Activated gamma-delta T cell (primary cell): ENCODE data around the gene CHN2.

ENCODE experiments used
- DNase-seq: peaks from one replicate; lab custom pipeline; 2025; lab: John Stamatoyannopoulos, UW

Gene CHN2

DNA sequence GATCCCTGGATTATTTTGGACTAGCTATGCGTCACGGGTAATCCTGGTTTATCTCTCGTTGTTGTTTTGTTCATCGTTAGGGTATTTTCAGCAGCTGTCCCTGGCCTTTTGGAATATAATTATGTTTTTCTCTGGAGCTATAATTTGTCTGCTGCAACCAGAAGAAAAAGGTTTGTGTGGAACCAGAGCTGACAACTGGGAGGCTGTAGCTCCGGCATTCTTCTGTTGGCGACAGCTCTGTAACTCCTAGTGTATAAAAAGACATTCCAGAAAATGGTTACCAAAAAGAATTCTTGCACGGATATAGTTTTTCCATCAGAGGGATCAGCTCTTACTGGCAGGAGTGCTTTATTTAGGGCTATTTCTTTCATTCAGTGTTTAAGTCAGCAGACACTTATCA lies 238.1 kb downstream of the CHN2 start:
- DNase-seq, result no peak

DNA sequence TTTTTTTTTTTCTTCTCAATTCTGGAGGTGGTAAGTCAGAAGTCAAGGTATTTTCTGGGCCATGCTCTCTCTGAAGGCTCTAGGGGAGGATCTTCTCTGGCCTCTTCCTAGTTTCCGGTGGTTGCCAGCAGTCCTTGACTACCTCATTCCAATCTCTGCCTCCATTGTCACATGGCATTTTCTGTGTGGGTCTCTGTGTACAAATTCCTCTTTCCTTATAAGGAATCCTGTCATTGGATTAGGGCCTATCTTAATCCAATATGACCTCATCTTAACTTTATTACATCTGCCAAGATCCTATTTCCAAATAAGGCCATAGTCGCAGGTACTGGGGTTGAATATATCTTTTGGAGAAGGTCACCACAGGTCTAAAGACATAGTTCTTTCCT lies 239.8 kb downstream of the CHN2 start:
- DNase-seq, result no peak

DNA sequence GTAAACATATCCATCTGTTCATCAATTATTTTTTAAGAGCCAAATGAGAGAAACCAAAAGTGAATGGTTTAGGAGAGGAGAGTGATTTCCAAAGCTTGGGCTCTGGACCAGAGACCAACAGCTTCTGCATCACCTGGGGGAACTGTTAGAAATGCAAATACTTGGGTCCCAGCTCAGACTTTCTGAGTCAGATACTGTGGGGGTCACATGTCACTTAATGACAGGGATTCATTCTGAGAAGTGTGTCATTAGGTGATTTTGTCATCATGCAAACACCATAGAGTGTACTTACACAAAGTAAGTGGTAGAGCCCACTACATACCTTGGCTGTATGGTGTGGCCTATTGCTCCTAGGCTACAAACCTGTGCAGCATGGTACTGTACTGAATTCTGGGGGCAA lies 240.6 kb downstream of the CHN2 start:
- no peak for DNase-seq

DNA sequence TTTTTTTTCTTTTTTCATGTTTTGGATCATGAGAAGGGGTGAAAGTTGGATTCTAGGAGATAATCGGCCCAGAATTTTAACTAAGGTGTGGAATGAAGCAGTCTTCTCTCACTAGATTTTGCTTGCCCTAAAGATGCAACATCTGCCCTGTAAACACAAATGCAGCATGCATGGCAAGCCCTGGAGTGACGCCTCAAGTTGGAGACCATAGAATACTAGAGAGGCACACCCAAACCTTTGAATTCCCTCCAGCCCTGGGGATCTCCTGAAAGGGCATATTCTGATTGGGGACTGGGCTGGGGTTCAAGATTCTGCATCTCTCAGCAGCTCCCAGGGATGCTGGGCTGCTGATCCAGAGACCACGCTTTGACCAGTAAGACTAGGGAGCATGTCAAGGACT lies 241.3 kb downstream of the CHN2 start:
- no peak for DNase-seq

DNA sequence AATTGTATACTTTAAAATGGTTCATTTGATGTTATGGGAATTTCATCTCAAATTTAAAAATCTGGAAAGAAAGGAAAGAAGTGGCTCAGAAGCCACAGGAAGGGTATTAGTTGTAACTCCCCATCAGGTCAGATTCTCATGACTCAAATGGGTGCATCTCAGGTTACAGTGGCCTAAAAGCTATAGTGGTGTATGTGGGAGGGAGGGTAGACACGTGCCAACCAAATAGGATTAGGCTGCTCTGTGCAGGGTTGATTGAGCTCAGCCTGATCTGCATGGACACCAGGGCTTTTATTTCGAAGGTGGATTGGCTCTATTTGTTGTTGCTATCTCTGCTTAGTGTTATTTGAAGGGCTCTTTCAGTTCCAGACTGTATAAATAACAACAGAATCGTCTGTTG lies 247.6 kb downstream of the CHN2 start:
- DNase-seq, result no peak

DNA sequence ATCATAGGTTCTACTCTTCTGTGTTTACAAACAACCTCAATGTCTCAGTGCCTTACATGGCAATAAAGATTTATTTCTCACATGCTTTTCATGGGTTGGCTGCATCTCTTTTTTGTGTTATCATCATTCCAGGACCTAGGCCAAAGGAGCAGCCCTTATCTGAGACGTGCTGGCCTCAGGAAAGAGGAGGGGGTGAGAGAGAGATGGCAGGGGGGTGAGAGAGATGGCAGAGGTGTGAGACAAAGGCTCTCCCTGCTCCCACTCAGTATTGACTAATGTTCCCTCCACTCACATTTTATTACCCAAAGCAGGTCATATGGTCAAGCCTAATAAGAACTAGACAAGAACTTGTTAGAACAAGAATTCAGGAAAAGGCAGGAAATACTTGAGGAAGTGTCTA lies 249.0 kb downstream of the CHN2 start:
- DNase-seq, result no peak

DNA sequence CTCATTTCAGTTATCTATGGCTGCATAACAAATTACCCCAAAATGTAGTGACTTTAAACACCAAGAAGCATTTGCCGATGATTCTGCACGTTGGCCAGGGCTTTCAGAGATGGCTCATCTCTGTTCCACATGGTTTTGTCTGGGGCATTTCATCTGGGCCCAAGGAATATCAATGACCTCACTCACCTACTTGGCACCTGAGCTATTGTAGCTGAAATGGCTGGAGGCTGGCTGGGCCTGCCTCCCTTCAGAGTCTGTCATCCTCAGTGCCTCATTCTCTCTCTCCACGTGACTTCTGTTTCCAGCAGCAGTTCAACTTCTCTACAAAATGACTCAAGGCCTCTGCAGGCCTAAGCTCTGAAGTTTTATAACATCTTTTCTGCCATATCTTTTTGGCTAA lies 249.7 kb downstream of the CHN2 start:
- DNase-seq, result no peak

DNA sequence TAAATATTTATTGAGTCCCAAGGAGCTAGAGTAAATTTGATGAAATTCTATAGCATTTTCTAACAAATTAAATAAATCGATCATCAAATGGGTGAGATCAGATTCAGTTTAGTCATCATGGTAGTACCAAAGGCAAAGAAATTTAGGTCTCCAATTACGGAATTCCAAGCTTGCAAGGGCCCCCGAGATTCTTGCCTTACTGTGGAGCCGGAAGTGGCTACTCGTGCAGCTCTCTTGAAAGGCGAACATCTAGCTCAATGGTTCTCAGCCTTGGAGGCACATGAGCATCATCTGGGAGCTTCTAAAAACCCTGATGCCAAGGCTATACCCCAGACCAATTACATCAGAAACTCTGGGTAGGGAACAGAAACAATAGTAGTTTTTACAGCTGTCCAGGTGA lies 251.2 kb downstream of the CHN2 start:
- DNase-seq, result no peak

DNA sequence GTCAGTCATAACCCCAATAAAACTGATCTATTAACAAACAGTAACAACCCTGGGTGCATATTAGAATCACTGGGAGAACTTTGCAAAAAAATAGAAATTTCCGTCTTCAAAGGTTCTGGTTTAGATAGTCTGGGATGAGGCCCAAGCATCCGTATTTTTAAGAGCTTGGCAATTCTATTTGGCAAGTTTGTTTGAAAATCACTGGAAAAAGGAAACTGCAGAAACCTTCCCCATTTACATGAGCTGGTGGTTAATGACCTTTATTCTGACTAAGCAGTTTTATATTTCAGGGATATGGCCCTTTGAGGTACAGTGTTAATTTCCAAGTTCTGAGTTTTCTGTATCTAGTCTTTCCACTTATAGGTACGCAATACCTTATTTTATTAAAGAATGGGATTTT lies 253.3 kb downstream of the CHN2 start:
- DNase-seq, result no peak

DNA sequence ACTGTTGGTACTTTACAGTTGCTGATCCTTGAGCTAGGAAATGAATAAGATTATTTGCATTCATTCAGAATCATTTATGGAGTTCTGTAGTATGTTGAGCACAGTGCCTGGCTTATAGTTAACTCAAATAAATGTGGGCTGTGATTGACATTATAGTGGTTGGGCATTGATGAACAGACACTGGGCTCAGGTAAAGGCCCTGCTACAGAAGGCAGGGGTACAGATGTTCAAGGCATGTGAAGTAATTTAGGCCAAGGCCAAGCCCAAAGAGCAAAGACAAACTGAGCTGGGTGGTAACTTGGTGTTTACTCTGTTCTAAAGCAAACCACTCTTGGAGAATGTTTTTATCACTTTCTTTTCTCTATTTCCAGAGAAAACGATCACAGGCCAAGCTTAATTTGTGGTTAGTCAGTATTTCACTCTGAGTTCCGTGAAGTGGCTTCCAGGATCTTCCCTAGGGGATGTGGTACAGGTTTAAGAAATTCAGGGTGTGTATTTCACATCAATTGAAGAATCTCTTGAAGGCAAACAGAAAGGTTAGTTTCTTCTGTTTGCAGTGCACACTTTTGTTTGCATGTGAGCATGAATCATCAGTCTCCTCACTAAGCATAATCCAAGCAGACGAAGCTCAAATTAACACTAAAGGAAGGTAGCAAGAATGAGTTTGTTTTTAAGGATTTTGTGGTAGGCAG lies 255.1 kb downstream of the CHN2 start:
- no peak for DNase-seq

DNA sequence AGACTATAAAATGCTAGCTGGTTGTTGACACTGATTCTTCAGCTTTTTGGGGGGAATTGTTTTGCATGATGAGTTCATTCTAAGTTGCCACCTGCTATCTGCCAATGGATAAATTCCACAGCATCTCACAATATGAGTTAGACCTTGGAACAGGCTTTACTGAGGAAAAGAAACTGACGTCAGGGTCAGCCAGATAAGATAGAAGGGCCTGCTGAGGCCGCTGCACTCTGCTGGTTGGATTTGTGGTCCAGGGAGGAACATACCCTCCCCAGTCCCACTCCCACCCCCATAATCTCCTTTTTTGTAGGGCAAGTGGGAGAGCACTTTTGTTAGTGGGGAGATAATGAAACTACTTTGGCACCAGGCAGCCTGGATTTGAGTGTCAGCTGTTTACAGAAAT lies 258.4 kb downstream of the CHN2 start:
- DNase-seq, result no peak

DNA sequence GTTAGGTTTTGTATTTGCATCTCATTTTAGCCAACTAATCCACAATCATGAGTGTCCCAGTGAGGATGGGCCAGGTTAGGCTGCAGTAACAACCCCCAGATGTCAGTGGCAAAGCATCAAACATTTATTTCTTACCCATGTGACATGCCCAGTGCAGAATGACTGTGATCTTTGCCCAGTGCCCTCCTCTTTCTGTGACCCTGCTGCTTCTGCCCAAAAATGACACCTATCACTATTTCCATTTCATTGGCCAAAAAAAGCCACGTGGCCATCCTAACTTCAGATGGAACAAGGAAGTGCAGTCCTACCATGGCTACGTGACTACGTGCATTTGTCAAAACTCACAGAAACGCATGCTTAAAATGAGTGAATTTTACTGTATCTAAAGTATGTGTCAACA lies 259.9 kb downstream of the CHN2 start:
- DNase-seq, result no peak

DNA sequence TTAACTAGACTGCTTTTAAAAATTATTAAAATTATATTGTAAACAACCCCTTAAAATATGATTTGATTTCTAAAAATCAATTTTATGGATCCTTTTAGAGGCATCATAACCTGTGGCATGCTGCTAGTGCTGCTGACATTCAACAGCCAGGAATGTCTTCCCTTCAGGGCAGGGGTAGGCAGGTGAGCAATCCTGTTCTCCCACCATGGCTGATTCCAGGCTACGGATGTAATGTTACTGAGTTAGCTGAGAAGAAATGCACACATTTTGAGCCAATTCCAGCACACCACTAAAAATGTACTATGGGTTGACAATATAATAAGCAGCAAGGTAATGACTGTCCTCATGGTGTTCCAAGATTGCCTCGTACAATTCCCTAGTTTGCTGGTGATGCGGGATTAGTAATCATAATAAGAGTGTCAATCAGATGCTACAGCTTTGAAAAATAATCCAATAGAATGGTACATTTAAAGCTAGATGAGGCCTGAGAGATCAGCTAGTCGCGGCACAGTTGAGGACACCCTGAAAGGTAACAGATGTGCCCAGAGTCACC lies 260.4 kb downstream of the CHN2 start:
- DNase-seq, result no peak

DNA sequence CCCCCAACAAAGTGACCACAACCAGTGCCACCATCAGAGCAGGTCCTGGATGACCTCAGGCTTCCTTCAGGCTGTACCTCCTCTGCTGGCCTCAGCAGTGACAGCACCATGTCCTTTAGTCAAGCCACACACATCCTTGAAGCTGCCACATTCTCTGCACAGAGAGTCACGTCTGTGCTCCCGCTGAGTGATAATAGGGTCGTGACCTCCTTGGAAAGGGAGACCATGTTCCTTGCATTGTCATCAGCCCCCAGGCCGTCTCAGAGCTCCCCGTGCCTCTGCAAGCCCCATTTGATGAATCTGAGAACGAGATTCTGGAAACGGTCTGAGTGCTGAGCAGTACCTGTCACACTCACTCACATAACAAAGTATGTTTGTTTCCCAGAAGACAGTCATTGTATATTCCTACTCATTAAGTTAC lies 262.6 kb downstream of the CHN2 start:
- DNase-seq, result no peak

DNA sequence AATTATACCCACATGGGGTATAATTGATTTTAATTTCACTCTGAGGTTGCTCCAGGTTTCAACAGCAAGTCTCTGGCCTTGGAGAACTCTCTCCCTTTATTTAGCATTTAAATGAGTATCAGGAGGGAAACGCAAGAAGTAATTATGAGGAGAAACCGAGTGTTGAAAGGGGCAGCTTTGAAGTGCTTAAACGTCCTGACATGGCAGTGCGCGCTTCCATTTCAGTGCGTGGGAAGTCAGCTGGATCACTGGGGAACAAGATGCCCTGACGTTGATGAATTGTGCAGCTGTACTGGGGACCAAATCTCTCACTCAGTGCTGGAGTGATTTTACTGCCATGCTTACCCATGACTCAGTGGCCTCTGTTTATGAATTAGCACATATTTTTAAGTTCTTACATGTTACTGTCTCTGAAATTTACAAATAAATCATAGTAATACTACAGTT lies 263.0 kb downstream of the CHN2 start:
- DNase-seq, result no peak

DNA sequence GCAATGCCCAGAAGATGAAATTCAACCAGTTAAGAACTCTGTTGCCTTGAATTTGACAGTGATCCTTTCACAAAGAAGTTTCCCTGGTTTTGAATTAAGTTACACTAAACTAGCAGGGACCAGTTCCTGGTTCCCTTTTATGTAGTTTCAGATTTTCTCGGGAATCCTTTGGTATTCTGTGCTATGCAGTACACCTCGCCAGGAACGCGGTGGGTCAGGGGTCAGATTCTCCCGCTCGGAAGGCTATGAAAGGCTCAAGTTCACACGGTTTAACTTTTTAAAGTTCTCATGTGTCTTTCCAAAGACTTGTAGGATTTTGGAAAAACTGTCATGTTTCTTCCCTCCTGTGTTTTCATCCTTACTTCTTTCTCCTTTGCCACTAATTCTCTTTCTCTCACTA lies 264.4 kb downstream of the CHN2 start:
- no peak for DNase-seq

DNA sequence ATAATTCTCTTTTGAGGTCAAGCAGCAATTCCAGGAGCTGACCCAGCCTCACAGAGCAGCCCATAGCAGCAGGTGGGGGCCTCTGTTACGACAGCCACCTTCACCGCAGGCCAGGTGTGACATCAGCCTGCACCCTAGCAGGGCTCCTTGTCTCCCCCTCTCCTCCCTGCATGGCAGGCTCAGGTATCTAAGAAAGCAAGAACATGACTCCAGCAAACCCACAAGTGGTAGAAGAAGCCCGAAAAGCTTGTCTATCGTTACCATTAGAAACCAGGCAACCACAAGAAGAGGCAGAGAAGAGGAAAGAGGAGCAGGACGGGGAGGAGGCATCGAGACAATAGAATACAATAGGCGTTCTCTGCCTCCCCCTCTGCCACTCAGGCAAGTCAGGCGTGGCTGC lies 265.0 kb downstream of the CHN2 start:
- DNase-seq, result no peak

DNA sequence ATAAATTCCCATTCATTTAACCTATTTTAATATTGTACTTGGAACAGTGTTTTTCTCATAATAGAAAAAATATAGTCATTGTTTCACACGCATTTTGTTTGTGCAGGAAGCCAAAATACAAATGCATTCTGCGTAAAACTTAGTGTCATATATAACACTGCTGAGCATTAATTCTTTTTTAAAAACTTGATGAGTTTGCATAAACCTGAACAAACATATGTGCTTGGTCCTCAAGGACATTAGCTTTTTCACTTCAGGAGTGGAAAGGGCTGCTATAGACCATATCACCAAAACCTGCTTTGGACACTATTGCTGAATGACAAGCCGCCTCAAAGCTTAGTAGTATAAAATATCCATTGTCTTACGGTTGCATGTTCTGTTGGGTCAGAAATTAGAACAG lies 267.4 kb downstream of the CHN2 start:
- no peak for DNase-seq

DNA sequence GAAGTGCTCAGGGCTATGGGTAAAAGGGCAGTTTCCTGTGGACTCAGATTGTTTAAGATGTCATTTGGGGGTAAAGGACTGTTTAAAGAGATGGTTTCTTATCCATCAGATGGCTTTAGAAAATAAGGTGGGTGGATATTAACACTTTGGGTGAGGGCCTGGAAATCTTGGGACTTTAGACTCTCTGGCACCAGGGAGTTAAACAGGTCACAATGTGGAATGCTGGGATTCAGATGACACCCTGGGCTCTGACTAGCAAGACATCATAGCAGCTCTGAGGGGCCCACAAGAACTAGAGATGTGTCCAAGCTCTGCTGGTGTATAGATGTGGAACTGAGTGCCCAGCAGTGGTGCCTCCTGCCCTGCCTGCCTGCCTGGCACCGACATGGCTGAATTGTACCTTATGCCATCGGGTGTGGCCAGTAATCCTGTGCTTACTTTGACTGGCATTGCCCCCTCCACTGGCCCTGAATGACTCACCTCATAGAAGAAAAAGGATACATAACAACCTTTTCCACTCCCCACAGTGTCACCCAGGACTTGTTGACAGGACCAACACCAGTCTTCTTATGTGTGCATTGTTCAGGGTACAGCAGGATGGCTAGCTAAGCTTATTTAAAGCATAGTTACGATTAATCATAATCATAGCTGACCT lies 269.1 kb downstream of the CHN2 start:
- no peak for DNase-seq

DNA sequence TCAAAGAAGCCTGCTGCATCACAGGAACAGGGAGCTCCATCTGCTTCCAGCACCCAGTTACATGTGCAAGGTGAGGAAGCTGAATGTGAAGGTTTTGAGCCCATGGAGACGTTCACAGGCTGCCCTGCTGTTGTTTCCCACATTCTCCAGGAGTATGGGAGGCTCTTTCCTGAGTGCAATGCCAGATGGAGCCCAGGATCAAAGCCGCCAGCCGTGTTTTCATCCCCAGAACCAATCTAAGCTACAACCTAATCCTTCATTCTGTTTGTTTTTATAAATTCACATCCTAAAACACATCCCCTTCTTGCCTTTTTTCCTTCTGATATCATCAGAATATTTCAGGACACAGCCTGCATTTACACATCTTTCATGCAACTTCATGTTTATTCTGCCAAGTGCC lies 270.2 kb downstream of the CHN2 start:
- no peak for DNase-seq

DNA sequence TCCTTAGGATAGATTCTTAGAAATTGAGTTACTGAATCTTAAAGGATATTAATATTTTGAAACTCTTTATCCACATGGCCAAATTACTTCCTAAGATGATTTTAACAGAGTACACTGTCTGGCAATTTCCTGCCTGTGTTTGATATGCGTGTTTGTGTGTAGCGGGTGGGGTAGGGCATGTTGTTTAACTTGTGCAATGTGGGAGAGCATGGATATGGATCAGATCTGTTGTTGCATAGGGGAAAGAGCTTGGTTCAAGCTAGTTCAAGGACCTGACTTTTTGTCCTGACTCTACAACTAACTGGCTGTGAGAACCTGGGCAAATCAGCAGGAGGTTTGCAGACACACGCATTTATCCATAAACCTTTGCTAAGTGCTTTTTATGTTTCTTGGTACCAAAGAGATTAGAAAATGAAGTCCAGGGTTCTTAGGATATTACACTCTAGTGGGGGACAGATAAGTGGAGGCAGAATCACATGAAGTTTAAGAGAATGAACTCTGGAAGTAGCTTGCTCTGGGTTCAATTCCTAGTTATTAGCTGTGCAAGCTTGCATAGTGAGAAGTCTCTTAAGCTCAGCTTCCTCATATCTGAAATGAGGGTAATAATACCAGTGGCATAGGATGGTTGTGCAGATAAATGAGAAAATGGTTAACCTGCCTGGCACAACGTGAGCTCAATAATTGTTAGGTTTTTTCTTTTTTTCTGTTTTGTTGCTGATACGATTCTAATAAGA lies 272.8 kb downstream of the CHN2 start:
- DNase-seq, result no peak

DNA sequence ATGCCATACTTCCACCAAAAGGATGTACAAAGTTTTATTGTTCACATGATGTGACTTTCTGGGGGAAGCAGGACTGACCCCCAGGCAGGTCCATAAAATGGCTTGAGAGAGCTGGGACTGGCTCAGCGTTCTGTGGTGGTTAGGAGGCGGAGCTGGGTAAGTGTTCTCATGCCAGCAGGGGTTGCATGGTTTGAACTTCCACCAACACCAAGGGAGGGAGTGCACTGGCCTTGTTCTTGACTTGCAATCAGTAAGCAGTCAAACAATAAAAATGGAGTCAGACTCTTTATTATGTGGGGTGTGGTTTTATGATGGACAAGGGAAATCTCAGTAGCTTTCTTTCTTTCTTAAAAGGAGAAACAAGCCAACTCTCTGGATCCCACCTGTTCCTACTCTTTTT lies 273.6 kb downstream of the CHN2 start:
- no peak for DNase-seq

DNA sequence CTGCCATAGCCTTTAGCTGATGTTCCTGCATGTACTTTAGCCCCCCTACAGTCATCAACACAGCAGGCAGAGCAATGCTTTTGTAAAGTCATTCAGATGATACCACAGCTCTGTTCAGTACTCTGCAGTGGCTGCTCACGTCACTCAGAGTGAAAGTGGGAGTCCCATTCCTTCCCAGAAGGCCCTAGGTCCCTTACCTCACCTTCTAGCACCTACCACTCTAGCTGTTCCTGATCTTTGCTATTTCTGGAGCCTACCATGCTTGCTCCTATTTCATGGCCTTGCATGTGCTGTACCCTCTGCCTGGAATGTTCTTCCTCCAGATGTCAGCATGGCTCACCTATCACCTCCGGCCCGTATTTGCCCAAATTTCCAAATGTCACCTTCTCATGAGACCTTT lies 274.7 kb downstream of the CHN2 start:
- no peak for DNase-seq
